ENCODE measurements around the gene CASR. TPM values are rescaled to one million over a fixed set of nuclear protein-coding genes. Genes with fewer than 3 reads are reported as not detected.

The CASR gene
- total and polyA plus RNA-seq, 2 of the 4 experiments (the other 2 are of a cell fraction) = not detected

GRCh38 chr3:122257644-122258364 is 74.3 kb downstream of the CASR start (continued):
- no peak for TF ChIP-seq FOS (IDR thresholded peaks at IDR 0.05; ENCODE audit: low read depth, low read length)

- Histone ChIP-seq H2BK120ac (ENCODE audit: low read depth, low read length) (no peak overlapping the region), H4K5ac (ENCODE audit: low read depth, low read length) (no peak overlapping the region), H2BK5ac (ENCODE audit: low read depth, low read length, poor library complexity, severe bottlenecking) (no peak overlapping the region), H3K18ac (ENCODE audit: low read depth, low read length) (no peak overlapping the region), H3K9me3 (ENCODE audit: control insufficient read depth, insufficient read depth, low read length) (no peaks in the 10 kb centered on the region), H4K91ac (ENCODE audit: insufficient read depth, low read depth, low read length) (no peak overlapping the region), H3K14ac (replicated peaks; ENCODE audit: low read depth, low read length) (no peak overlapping the region), H4K20me1 (ENCODE audit: insufficient read depth, low read length) (no peaks in the 10 kb centered on the region), H2AK9ac (replicated peaks; ENCODE audit: low read depth, low read length, poor library complexity) (no peak overlapping the region), H3K27me3 (ENCODE audit: control insufficient read depth, insufficient read depth, low read length) (peaks cover 15% of the 10 kb centered on the region), H3K9me1 (ENCODE audit: insufficient read depth, low read length) (no peaks in the 10 kb centered on the region), H3K36me3 (ENCODE audit: control insufficient read depth, insufficient read depth, low read length) (no peaks in the 10 kb centered on the region), H4K8ac (ENCODE audit: low read depth in 2 of 2, low read length in 2 of 2) (no peak overlapping the region), H3K4ac (ENCODE audit: low read depth, low read length) (no peak overlapping the region), H3K56ac (ENCODE audit: extremely low read depth, insufficient read depth, low read length) (no peak overlapping the region), H3K4me1 (ENCODE audit: control insufficient read depth, insufficient read depth, low read length) (no peaks in the 10 kb centered on the region; the same call in 1 of the 2 replicates), H2BK15ac (ENCODE audit: low read depth, low read length) (no peak overlapping the region), H2BK20ac (ENCODE audit: low read depth, low read length) (no peak overlapping the region), H3K79me1 (ENCODE audit: low read depth in 1 of 2, low read length in 2 of 2) (no peaks in the 10 kb centered on the region), H3K27ac (ENCODE audit: insufficient read depth, low read length) (no peak overlapping the region), H3K9ac (ENCODE audit: low read depth, low read length) (no peak overlapping the region), H3K23ac (ENCODE audit: low read depth, low read length) (no peak overlapping the region), H2AK5ac (ENCODE audit: low read depth, low read length) (no peak overlapping the region), H3K4me2 (ENCODE audit: low read depth, low read length) (no peak overlapping the region), H3K4me3 (ENCODE audit: insufficient read depth, low read depth, low read length) (no peak overlapping the region), H2AFZ (replicated peaks; ENCODE audit: low read length, poor library complexity) (peak overlapping the region; percentile 67)
- BruUV-seq (replicated peaks) = no TSS peak
- dilution Hi-C loops (cut with HindIII; ENCODE audit: low sequenced_read_pairs, unreplicated experiment) (no loop called here), in situ Hi-C loops (cut with MboI; ENCODE audit: low sequenced_read_pairs) (no loop called here), intact Hi-C loops (cut with micrococcal nuclease) (loop anchor here (1.0 to 10.0 kb wide), 4 partner anchors 158 to 713 kb away; partner anchors contain the start of genes EAF2, GOLGB1 and IQCB1)
- peak; percentile 56 for DNase-seq
- ATAC-seq (ENCODE audit: low read depth) = peak; percentile 82
- CTCF ChIA-PET = interaction anchor here (0.6 to 2.8 kb wide), 5 partner anchors 13 to 715 kb away, joined by 3 to 18 read pairs (median 5); no protein-coding TSS in a partner anchor
- POLR2A ChIA-PET (ENCODE audit: unreplicated experiment) = interaction anchor here (0.6 kb wide), 2 partner anchors 121 to 157 kb away, joined by 3 to 4 read pairs; no protein-coding TSS in a partner anchor
- no CpG with 5 or more reads among the region's 7 CpGs for WGBS, 2 experiments (ENCODE audit: extremely low coverage in 2 of 2, insufficient read length in 1 of 2)
- TF ChIP-seq MAFK (IDR thresholded peaks at IDR 0.05; ENCODE audit: low read depth, low read length) (no peak), CTCF (conservative IDR thresholded peaks at IDR 0.05; ENCODE audit: low read depth, low read length) (peak; percentile 73), MAZ (IDR thresholded peaks at IDR 0.05; ENCODE audit: borderline replicate concordance, low read depth, low read length) (no peak), BHLHE40 (IDR thresholded peaks at IDR 0.05; ENCODE audit: low read depth, low read length) (0 out of 2 replicates have a peak, but pooled peaks have one; percentile 16), NFE2L2 (IDR thresholded peaks at IDR 0.05; ENCODE audit: low read depth, low read length) (no peak), POLR2A (IDR thresholded peaks at IDR 0.05; ENCODE audit: low read depth, low read length) (no peak), CHD1 (IDR thresholded peaks at IDR 0.05; ENCODE audit: low read depth, low read length) (no peak), ELK1 (IDR thresholded peaks at IDR 0.05; ENCODE audit: borderline replicate concordance, low read depth, low read length) (no peak), CEBPB (IDR thresholded peaks at IDR 0.05; ENCODE audit: low read depth, low read length) (no peak), RFX5 (IDR thresholded peaks at IDR 0.05; ENCODE audit: low read depth, low read length) (no peak), RCOR1 (IDR thresholded peaks at IDR 0.05; ENCODE audit: insufficient replicate concordance, low read length) (no peak), MXI1 (IDR thresholded peaks at IDR 0.05; ENCODE audit: borderline replicate concordance, low read depth, low read length) (no peak), FOS (IDR thresholded peaks at IDR 0.05; ENCODE audit: low read depth, low read length) (no peak)
These were observed 75.4 kb downstream of the CASR start for GRCh38 chr3:122258757-122259371.

All from IMR-90 (cell line).